Measurements from ENCODE around the gene CACNB4.
"Not testable (repeated sequence)": the region's sequence is repeated elsewhere in the genome, so short reads cannot be mapped to it uniquely, and the experiment has no call there.

CACNB4 gene

DNA sequence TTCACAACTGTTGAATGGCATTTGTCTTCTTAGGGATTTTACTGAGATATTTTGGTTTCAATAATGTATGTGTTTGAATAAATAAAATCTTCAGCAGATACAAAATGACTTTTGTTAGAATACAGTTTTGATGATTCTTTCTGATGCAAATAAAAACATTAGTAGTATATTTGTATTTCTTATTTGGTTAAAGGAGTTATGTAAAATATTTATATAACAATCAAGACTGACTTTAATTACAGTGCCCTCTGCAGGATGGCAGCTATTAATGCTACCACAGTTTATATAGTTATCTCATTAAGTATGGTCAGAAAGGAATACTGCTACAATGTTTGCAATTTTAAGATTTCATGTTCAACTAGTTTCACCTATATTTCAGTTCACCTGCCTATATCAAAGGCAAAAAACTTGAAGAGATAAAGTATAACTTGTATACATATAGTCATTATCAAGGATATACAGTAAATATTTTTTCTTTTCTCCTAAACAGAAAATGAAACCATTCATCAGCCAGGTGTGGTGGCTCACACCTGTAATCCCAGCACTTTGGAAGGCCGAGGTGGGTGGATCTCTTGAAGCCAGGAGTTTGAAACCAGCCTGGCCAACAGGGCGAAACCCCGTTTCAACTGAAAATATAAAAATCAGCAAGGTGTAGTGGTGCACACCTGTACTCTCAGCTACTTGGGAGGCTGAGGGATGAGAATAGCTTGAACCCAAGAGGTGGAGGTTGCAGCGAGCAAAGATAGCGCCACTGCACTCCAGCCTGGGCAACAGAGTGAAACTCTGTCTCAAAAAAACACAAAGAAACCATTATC is 290.4 kb downstream of the CACNB4 start:
- peak; percentile 49 for FAIRE-seq

- no peak for FAIRE-seq
These were observed 292.9 kb downstream of the CACNB4 start for GRCh38 chr2:151805961-151806360.

DNA sequence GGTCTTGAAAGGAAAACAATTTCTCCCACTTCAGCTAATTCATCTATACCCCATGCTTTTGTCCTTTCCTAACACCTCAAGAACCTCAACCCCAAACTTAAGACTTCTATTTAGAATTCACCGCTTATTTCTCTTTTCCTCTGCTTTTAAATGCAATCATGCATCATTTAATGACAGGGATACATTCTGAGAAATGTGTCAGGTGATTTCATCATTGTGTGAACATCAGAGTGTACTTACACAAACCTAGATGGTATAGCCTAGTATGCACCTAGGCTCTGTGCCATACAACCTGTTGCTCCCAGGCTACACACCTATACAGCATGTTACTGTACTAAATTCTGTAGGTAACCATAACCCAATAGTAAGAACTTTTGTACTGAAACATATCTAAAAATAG is 293.5 kb downstream of the CACNB4 start:
- FAIRE-seq = no peak

- peak; percentile 36 for FAIRE-seq
These were observed 295.0 kb downstream of the CACNB4 start for GRCh38 chr2:151803811-151804210.

DNA sequence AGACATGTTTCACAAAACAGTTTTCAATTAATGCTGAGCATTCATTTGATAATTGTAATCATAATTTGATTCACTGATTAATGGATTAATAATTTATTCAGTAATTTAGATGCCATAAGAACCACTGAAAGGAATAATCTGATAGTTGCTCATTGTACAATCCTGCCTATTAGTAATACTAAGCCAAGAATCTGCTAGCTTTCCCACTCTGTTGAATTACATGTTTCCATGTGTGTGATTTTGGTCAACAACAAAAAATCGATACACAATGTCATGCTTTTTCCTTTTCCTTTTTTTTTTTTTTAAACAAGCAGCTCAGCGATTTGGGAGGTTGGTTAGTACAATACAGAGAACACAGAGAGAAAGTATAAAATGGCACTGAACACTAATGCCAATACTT is 296.5 kb downstream of the CACNB4 start:
- no peak for FAIRE-seq

GRCh38 chr2:151799886-151800292 is 299.0 kb downstream of the CACNB4 start:
- no peak for FAIRE-seq

DNA sequence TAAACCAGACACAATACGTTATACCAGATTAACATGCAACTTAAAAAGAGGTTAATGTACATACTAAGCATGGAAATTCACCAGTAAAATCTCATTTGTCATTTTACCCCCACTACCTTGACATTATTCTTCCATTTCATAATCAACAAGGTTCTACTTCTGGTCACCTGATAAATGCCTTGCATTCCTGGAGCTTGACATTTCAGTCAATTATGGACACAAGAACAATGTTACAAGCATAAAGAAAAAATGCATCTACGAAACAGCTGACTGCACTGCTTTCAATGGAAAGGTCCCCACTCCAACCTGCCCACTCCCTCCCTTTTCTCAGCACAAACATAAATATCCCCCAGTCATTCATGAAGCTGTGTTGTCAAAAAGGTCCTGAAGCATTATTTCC is 302.1 kb downstream of the CACNB4 start:
- FAIRE-seq = no peak

DNA sequence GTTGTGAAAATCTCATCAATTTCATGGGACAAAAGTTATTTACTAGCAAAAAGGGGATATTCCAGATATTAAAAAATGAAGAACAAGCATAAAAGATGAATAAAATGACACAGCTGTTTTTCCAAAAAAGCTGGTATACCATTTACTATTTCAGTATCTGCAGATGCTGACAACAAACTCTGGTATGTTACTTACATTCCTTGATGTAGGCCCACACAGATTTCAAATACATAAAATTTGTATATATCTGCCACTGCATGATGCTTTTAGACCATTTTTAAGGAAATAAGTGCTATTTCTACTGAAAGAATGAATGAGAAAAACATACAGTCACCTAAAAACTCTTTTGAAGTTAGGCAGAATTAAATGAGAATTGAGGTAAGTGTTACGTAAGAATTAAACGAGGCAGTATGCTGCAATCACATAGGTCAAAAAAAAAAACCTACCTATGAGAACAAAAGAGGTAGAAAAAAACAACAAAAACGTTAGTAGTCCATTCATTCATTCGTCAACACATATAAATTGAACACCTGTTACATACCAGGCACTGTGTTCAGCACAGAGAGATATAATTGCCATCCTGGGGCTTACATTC is 303.1 kb downstream of the CACNB4 start:
- no peak for FAIRE-seq

- FAIRE-seq = not testable (repeated sequence)
These were observed 304.4 kb downstream of the CACNB4 start for GRCh38 chr2:151794422-151794821.

DNA sequence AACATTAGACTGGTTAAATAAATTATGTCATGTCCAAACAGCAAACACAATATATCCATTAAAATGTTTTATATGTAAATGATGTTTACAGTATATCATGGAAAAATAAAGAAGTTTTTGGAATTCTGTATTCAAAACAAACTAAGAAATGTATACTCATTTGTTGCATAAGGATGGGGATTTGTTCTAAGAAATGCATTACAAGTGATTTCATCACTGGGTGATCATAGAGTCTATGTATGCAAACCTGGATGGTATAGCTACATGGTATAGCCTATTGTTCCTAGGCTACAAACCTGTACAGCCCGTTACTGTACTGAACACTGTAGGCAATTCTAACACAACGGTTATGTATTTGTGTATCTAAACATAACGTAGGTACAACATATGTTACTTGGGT is 305.7 kb downstream of the CACNB4 start:
- FAIRE-seq = peak; percentile 5

DNA sequence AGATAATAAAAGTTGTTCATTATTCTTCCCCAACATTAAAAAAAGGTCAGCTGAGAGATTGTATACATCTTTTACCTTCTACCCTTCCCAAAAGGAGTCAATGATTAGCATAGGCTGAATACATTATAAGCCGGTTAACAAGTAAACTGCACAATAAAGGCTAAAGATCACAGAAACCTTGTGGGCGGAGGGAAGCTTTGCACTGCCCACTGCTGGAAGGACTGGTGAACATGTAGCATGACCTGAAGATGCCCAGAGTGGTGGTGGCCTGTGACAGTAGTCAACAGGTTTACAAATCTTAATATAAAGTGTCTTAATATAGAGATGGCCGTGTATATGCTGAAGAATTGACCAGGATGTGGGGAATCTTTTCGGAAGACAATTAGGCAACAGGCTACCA is 306.3 kb downstream of the CACNB4 start:
- FAIRE-seq = no peak

- FAIRE-seq = no peak
These were observed 307.3 kb downstream of the CACNB4 start for GRCh38 chr2:151791545-151791944.

DNA sequence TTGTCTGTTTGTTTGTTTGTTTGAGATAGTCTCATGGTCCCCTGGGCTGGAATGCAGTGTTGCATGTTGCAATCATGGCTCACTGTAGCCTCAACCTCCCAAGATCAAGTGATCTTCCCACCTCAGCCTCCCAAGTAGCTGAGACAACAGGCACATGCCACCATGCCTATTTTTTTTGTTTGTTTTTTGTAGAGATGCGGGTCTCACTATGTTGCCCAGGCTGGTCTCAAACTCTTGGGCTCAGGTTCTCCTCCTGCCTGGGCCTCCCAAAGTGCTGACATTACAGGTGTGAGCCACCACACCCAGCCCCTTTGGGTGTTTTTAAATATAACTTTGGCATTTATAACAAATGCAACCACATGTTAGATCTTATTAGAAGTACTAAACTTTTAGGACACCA is 308.2 kb downstream of the CACNB4 start:
- FAIRE-seq = no peak

DNA sequence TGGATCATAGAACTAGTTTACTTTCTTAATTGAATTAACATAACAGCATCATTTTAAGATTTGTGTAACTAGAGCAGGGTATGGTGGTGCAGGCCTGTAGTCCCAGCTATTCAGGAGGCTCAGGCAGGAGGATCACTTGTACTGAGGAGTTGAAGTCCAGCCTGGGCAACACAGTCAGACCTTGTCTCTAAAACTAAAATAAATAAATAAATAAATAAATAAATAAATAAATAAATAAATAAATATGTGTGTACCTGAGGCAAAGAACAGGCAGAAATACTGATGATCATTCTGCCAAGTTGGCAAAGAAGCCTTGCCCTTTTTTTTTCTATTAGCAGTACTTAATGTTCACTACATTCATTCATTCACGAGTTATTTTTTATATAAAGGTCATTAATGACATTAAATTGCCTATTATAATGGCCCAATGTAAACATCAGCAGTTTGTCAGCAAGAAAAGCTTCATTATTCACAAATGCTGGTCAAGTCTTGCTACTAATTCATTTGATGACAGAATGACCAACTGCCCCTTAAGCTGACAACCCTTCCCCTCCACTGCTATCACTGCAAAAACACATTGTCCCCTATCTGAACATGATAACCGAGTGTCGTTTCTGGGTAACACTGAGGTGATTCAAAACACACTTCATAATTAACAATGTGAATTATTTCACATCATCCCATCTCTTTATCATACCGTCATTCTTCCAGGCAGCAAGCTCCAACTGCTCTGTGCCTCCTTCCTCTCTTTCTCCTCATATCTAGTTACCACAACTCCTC is 309.6 kb downstream of the CACNB4 start:
- FAIRE-seq = no peak

- FAIRE-seq = no peak
These were observed 312.4 kb downstream of the CACNB4 start for GRCh38 chr2:151786483-151786882.

DNA sequence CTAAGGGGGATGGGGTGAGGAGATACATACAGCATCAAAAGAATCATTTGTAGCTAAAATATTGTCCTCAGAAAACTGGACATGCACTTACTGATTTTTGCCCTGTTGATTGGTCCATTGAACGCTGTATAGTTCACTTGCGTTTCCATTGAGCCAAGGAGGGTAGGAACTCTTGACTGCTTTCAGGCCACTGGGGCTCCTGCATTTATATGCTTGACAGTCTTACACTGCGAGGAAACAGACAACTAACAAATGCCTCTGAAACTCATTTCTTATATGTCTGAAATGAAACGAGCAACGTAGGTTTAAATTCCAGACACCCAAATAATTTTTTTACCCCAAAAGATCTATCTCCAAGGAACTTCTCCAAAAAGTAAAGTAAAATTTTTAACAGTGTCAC is 312.8 kb downstream of the CACNB4 start:
- no peak for FAIRE-seq

GRCh38 chr2:151783133-151783520 is 315.7 kb downstream of the CACNB4 start:
- FAIRE-seq = no peak
